H1 (cell line): Measurements from ENCODE around the gene MAPKAP1. TPM values are rescaled to one million over a fixed set of nuclear protein-coding genes. Genes with fewer than 3 reads are reported as not detected.

Source experiments
- CTCF ChIA-PET: fragments of 300-600 bp; sonication (Branson Sonifier 250); formaldehyde crosslinking; loops from one replicate; lab custom pipeline; 2021; ENCODE audit not compliant: partially characterized antibody; lab: Charles Lee
- POLR2A ChIA-PET: fragments of 300-600 bp; sonication (Branson Sonifier 250); formaldehyde crosslinking; loops from one replicate; lab custom pipeline; 2021; ENCODE audit warnings: inconsistent platforms; ENCODE audit not compliant: partially characterized antibody; lab: Charles Lee
- DNase-seq, 2 experiments: peaks; one replicate each; pipeline versions ENCODE4 v3.0.0 to v3.0.0-alpha.2; 2010 to 2022; ENCODE audit warnings: low spot score in 2 of 2, low read depth in 1 of 2, mixed read lengths in 1 of 2
- FAIRE-seq: peaks from 2 replicates; lab custom pipeline; 2011; peaks lifted over from hg19 to GRCh38; lab: Jason Lieb, UNC
- H2AFZ ChIP-seq: 2 replicates; pipeline ENCODE4 v1.8.1; 2012; ENCODE audit warnings: low read length, inconsistent platforms
- H2AK5ac ChIP-seq: 2 replicates; pipeline ENCODE4 v1.6.1; 2013; ENCODE audit warnings: low read depth, low read length
- H2BK120ac ChIP-seq: replicated peaks from 2 replicates; pipeline ENCODE3; 2013; ENCODE audit warnings: low read depth, low read length, inconsistent platforms
- H2BK12ac ChIP-seq: 2 replicates; pipeline ENCODE4 v1.6.1; 2013; ENCODE audit warnings: low read depth, low read length
- H2BK15ac ChIP-seq: 2 replicates; pipeline ENCODE4 v1.6.1; 2013; ENCODE audit warnings: low read length
- H2BK20ac ChIP-seq: 2 replicates; pipeline ENCODE4 v1.6.1; 2013; ENCODE audit warnings: low read length
- H2BK5ac ChIP-seq: 2 replicates; pipeline ENCODE4 v1.6.1; 2013; ENCODE audit warnings: low read depth, low read length
- H3K14ac ChIP-seq: 2 replicates; pipeline ENCODE4 v1.6.1; 2013; ENCODE audit warnings: inconsistent platforms; ENCODE audit not compliant: insufficient read length
- H3K18ac ChIP-seq: 2 replicates; pipeline ENCODE4 v1.6.1; 2013; ENCODE audit warnings: low read length; ENCODE audit errors: extremely low read depth
- H3K23ac ChIP-seq: 2 replicates; pipeline ENCODE4 v1.6.1; 2013; ENCODE audit warnings: inconsistent platforms; ENCODE audit not compliant: insufficient read length
- H3K23me2 ChIP-seq: 2 replicates; pipeline ENCODE4 v1.6.1; 2013; ENCODE audit warnings: low read depth, low read length
- H3K27ac ChIP-seq: 2 replicates; pipeline ENCODE4 v1.6.1; 2011; ENCODE audit warnings: low read depth, low read length, inconsistent platforms
- H3K27me3 ChIP-seq, 4 experiments: replicated peaks in 1 of 4; 1 replicate in 1 of 4; 2 replicates in 3 of 4; pipeline versions ENCODE4 v1.6.1 to v1.8.1; 2011 to 2013; ENCODE audit warnings: low read length in 3 of 4, mild to moderate bottlenecking in 3 of 4, inconsistent platforms in 2 of 4, mixed read lengths in 2 of 4, moderate library complexity in 1 of 4; ENCODE audit not compliant: control insufficient read depth in 3 of 4, insufficient read depth in 3 of 4; ENCODE audit errors: extremely low read depth in 1 of 4
- H3K36me3 ChIP-seq, 4 experiments: 2 replicates each; pipeline versions ENCODE4 v1.6.1 to v1.8.1; 2011 to 2013; ENCODE audit warnings: mild to moderate bottlenecking in 4 of 4, low read length in 3 of 4, moderate library complexity in 2 of 4, control low read depth in 1 of 4, inconsistent platforms in 1 of 4; ENCODE audit not compliant: insufficient read depth in 4 of 4, control insufficient read depth in 2 of 4
- H3K4ac ChIP-seq: replicated peaks from 2 replicates; pipeline ENCODE3; 2013; ENCODE audit warnings: low read length, low read depth, mixed read lengths, inconsistent platforms; ENCODE audit not compliant: insufficient read length
- H3K4me1 ChIP-seq, 4 experiments: replicated peaks in 1 of 4; 1 replicate in 1 of 4; 2 replicates in 3 of 4; pipeline versions ENCODE4 v1.6.1 to v1.8.1; 2011 to 2013; ENCODE audit warnings: low read length in 3 of 4, inconsistent platforms in 2 of 4, mixed read lengths in 1 of 4; ENCODE audit not compliant: insufficient read depth in 4 of 4, control insufficient read depth in 3 of 4
- H3K4me2 ChIP-seq, 2 experiments: 2 replicates each; pipeline versions ENCODE4 v1.6.1 to v1.8.1; 2011 to 2013; ENCODE audit warnings: low read depth in 2 of 2, low read length in 2 of 2, control low read depth in 1 of 2, inconsistent platforms in 1 of 2, mild to moderate bottlenecking in 1 of 2; ENCODE audit not compliant: insufficient read depth in 1 of 2
- H3K4me3 ChIP-seq, 4 experiments: fragments of 200-600, 300-600 bp in 1 of 4; sonication (generic), shearing (Covaris generic), sonication (Bioruptor Twin) in 1 of 4; 2 replicates each; pipeline versions ENCODE4 v1.5.1 to v1.8.1; 2011 to 2016; ENCODE audit warnings: low read length in 4 of 4, low read depth in 3 of 4, control low read depth in 2 of 4, inconsistent platforms in 2 of 4, mild to moderate bottlenecking in 2 of 4, mixed read lengths in 1 of 4, moderate library complexity in 1 of 4; ENCODE audit not compliant: insufficient read depth in 2 of 4; ENCODE audit errors: extremely low read depth in 1 of 4
- H3K56ac ChIP-seq: replicated peaks from 2 replicates; pipeline ENCODE3; 2013; ENCODE audit warnings: low read depth, mild to moderate bottlenecking, mixed read lengths, low read length, inconsistent platforms; ENCODE audit not compliant: insufficient read length
- H3K79me1 ChIP-seq: 2 replicates; pipeline ENCODE4 v1.6.1; 2013; ENCODE audit warnings: low read depth, low read length, control low read depth
- H3K79me2 ChIP-seq, 2 experiments: 2 replicates each; pipeline versions ENCODE4 v1.6.1 to v1.8.1; 2012 to 2013; ENCODE audit warnings: low read length in 2 of 2, mild to moderate bottlenecking in 2 of 2, inconsistent platforms in 1 of 2; ENCODE audit not compliant: insufficient read depth in 2 of 2, control insufficient read depth in 1 of 2
- H3K9ac ChIP-seq, 4 experiments: replicated peaks in 1 of 4; 1 replicate in 1 of 4; 2 replicates in 3 of 4; pipeline versions ENCODE4 v1.6.1 to v1.8.1; 2011 to 2013; ENCODE audit warnings: low read depth in 3 of 4, low read length in 3 of 4, control low read depth in 2 of 4, mild to moderate bottlenecking in 2 of 4, moderate library complexity in 2 of 4, inconsistent platforms in 1 of 4; ENCODE audit errors: extremely low read depth in 1 of 4
- H3K9me3 ChIP-seq, 2 experiments: 2 replicates each; pipeline versions ENCODE4 v1.6.1 to v1.8.1; 2012 to 2013; ENCODE audit warnings: mild to moderate bottlenecking in 2 of 2, moderate library complexity in 2 of 2, control low read depth in 1 of 2, inconsistent platforms in 1 of 2, low read depth in 1 of 2, low read length in 1 of 2, mixed read lengths in 1 of 2; ENCODE audit not compliant: insufficient read depth in 2 of 2
- H4K20me1 ChIP-seq, 2 experiments: replicated peaks in 1 of 2; 2 replicates each; pipeline versions ENCODE3 to v1.8.1; 2011 to 2013; ENCODE audit warnings: inconsistent platforms in 2 of 2, low read length in 2 of 2, mild to moderate bottlenecking in 1 of 2; ENCODE audit not compliant: insufficient read depth in 2 of 2, control insufficient read depth in 1 of 2
- H4K5ac ChIP-seq: 2 replicates; pipeline ENCODE4 v1.6.1; 2013; ENCODE audit warnings: low read length, low read depth, mixed read lengths, inconsistent platforms; ENCODE audit not compliant: insufficient read length
- H4K8ac ChIP-seq: 2 replicates; pipeline ENCODE4 v1.8.0; 2013; ENCODE audit warnings: mild to moderate bottlenecking, moderate library complexity, low read length, inconsistent platforms; ENCODE audit not compliant: insufficient read depth; ENCODE audit errors: extremely low read depth
- H4K91ac ChIP-seq: replicated peaks from 2 replicates; pipeline ENCODE3; 2013; ENCODE audit warnings: low read length, mixed read lengths, inconsistent platforms; ENCODE audit not compliant: insufficient read length
- BRCA1 ChIP-seq: IDR thresholded peaks from 2 replicates; pipeline ENCODE4 v1.6.1; 2012; ENCODE audit warnings: low read depth, low read length, improper control_type of control experiment
- CEBPB ChIP-seq: IDR thresholded peaks from 2 replicates; pipeline ENCODE4 v1.6.1; 2012; ENCODE audit warnings: low read depth, low read length
- GABPA ChIP-seq: IDR thresholded peaks from 2 replicates; pipeline ENCODE4 v1.6.1; 2011; ENCODE audit warnings: mild to moderate bottlenecking, low read length, moderate library complexity, borderline replicate concordance; ENCODE audit not compliant: insufficient read depth
- HDAC6 ChIP-seq: IDR thresholded peaks from one replicate; pipeline ENCODE4 v1.7.1; 2012; ENCODE audit warnings: low read depth, mild to moderate bottlenecking, inconsistent platforms, low read length, moderate library complexity
- JUN ChIP-seq: IDR thresholded peaks from 2 replicates; pipeline ENCODE4 v1.6.1; 2011; ENCODE audit warnings: low read depth, mild to moderate bottlenecking, improper control_type of control experiment, low read length
- MAFK ChIP-seq: IDR thresholded peaks from 2 replicates; pipeline ENCODE4 v1.6.1; 2012; ENCODE audit warnings: low read depth, mild to moderate bottlenecking, improper control_type of control experiment, low read length
- PHF8 ChIP-seq: fragments of 200-600 bp; sonication (generic); conservative IDR thresholded peaks from 2 replicates; pipeline ENCODE4 v1.7.1; 2012; ENCODE audit warnings: low read depth, mild to moderate bottlenecking, inconsistent platforms, low read length, moderate library complexity
- POU5F1 ChIP-seq: IDR thresholded peaks from 2 replicates; pipeline ENCODE4 v1.6.1; 2011; ENCODE audit warnings: low read depth, mild to moderate bottlenecking, low read length, moderate library complexity
- RBBP5 ChIP-seq: IDR thresholded peaks from 2 replicates; pipeline ENCODE4 v1.7.1; 2012; ENCODE audit warnings: low read depth, mild to moderate bottlenecking, inconsistent platforms, low read length, moderate library complexity, borderline replicate concordance
- RXRA ChIP-seq: IDR thresholded peaks from 2 replicates; pipeline ENCODE4 v1.6.1; 2011; ENCODE audit warnings: low read depth, mild to moderate bottlenecking, low read length, moderate library complexity; ENCODE audit not compliant: insufficient read depth
- SAP30 ChIP-seq: fragments of 300-600 bp; sonication (generic); IDR thresholded peaks from 2 replicates; pipeline ENCODE4 v1.7.1; 2012; ENCODE audit warnings: low read length, moderate library complexity, mild to moderate bottlenecking, inconsistent platforms; ENCODE audit not compliant: insufficient read depth, insufficient replicate concordance
- SIRT6 ChIP-seq: IDR thresholded peaks from one replicate; pipeline ENCODE4 v1.7.1; 2012; ENCODE audit warnings: low read length, inconsistent platforms
- SP1 ChIP-seq: IDR thresholded peaks from 2 replicates; pipeline ENCODE4 v1.6.1; 2011; ENCODE audit warnings: low read depth, low read length
- SP2 ChIP-seq: IDR thresholded peaks from 2 replicates; pipeline ENCODE4 v1.6.1; 2012; ENCODE audit warnings: mild to moderate bottlenecking, low read length, inconsistent platforms
- SUZ12 ChIP-seq: fragments of 200-600 bp; sonication (generic); IDR thresholded peaks from 2 replicates; pipeline ENCODE4 v1.6.1; 2012; ENCODE audit warnings: mild to moderate bottlenecking, inconsistent platforms, low read length, moderate library complexity, mixed read lengths
- WGBS, 2 experiments: shearing (Covaris generic) in 1 of 2; methylation state at CpG; one replicate each; pipeline versions ENCODE4 v1.1.6 to v1.1.7; 2013 to 2015; ENCODE audit warnings: low lambda C conversion rate in 2 of 2, mixed read lengths in 2 of 2, inconsistent platforms in 1 of 2, low coverage in 1 of 2, missing lambda C conversion rate in 1 of 2; ENCODE audit not compliant: insufficient replicate concordance in 2 of 2, insufficient coverage in 1 of 2, insufficient read length in 1 of 2; ENCODE audit errors: extremely low coverage in 1 of 2, missing lambda C conversion rate in 1 of 2; 5-methylcytosine and 5-hydroxymethylcytosine counted together
- polyA plus RNA-seq, 7 experiments: library from polyadenylated mRNA; depleted of rRNA in 3 of 7; stranded (reverse) in 5 of 7; unstranded in 2 of 7; fragments of >200 nt in 5 of 7; fragments of 200-250 nt in 2 of 7; gene quantifications; 1 replicate in 5 of 7; 2 replicates in 1 of 7; 4 replicates in 1 of 7; pipeline versions ENCODE4 v1.2.1 to v1.2.3, GENCODE V29; 2011 to 2013; ENCODE audit warnings: missing spikeins in 2 of 7, mixed read lengths in 2 of 7
- total RNA-seq: library from RNA; stranded (reverse); fragmentation: NEBNext Ultra II Directional; extraction: Animal tissue kit (Norgen Biotek cat#: 25700); gene quantifications from 2 replicates; pipeline ENCODE4 v1.2.1, GENCODE V29; 2021

Gene MAPKAP1
- total and polyA plus RNA-seq, 2 of the 8 experiments (the other 6 are each of a cell fraction or from before 2014, with no cell fraction given): 79.2 to 140 TPM

DNA sequence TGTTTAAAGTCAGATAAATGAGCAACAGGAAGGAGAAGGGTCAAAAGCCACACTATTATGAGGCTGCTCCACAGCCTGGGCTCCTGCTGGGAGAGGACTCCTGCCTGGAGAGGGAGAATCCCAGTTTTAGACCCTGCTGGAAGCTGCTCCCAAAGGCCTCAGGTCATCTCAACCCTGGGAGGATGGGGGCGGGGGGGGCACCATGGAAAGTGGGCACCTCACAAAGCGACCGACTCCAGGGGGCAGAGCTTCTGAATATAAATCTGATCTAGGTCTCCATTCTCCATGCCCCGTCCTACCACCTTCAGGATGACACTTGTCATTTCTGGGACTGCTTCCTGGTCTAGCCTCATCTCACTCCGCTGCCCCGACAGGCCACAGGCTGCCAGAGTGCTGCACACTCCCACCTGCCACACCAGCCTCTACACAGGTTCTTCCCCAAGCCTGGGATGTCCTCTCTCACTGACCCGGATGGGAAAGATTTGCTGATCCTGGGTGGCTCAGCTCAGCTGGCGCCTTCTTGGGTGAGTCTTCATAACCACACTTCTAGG lies 262.0 kb downstream of the MAPKAP1 start:
- no peak overlapping the region for H3K18ac ChIP-seq
- H3K4ac ChIP-seq: no peak overlapping the region
- H4K20me1 ChIP-seq: peaks cover 0 to 3% of the 10 kb centered on the region in 2 experiments
- CTCF ChIA-PET: interaction anchor here (1.7 to 1.9 kb wide), 2 partner anchors 13 to 28 kb away, joined by 4 read pairs; no protein-coding TSS in a partner anchor
- H2BK12ac ChIP-seq: no peak overlapping the region
- H2AFZ ChIP-seq: no peak overlapping the region
- H2BK120ac ChIP-seq: no peak overlapping the region
- no peaks in the 10 kb centered on the region for H3K23me2 ChIP-seq
- no peaks in the 10 kb centered on the region for H3K79me1 ChIP-seq
- H3K4me2 ChIP-seq: no peak overlapping the region
- no peak overlapping the region for H4K8ac ChIP-seq
- no peaks in the 10 kb centered on the region for H3K79me2 ChIP-seq
- no peak overlapping the region for H3K56ac ChIP-seq
- no peak overlapping the region for H4K5ac ChIP-seq
- no peaks in the 10 kb centered on the region for H3K36me3 ChIP-seq
- no peaks in the 10 kb centered on the region for H3K27me3 ChIP-seq
- no peak overlapping the region for H2BK5ac ChIP-seq
- no peak overlapping the region for H3K27ac ChIP-seq
- TF ChIP-seq SIRT6 (no peak), JUN (no peak), MAFK (no peak), SP1 (no peak), RBBP5 (no peak), HDAC6 (no peak), RXRA (no peak), SAP30 (no peak), CEBPB (no peak), SUZ12 (no peak), POU5F1 (no peak), PHF8 (no peak), GABPA (no peak), BRCA1 (no peak), SP2 (no peak)
- TF ChIP-seq, all 59 proteins: peak for 0
- Histone ChIP-seq H2BK20ac (no peak overlapping the region), H3K14ac (no peak overlapping the region), H3K9me3 (no peaks in the 10 kb centered on the region), H3K9ac (no peak overlapping the region), H3K4me1 (no peaks in the 10 kb centered on the region), H2BK15ac (no peak overlapping the region), H4K91ac (no peak overlapping the region), H2AK5ac (no peak overlapping the region), H3K4me3 (no peak overlapping the region), H3K23ac (no peak overlapping the region)
- WGBS, 2 experiments: 83% methylated on average over 6 of the region's 8 CpGs; no CpG with 5 or more reads in 1 of the 2 experiments
- DNase-seq (no peak), FAIRE-seq (no peak)
- POLR2A ChIA-PET: interaction anchor here (1.1 kb wide), 1 partner anchor 10 kb away, joined by 3 read pairs; no protein-coding TSS in a partner anchor
